HG02588 (cell line): Measurements from ENCODE around the gene ANAPC7.
"Not testable (repeated sequence)": the region's sequence is repeated elsewhere in the genome, so short reads cannot be mapped to it uniquely, and the experiment has no call there.

Experiments used
- ATAC-seq: cut with Tn5 transposase; IDR thresholded peaks from one replicate; pipeline ENCODE4 v1.9.1; 2021; ENCODE audit warnings: mild to moderate bottlenecking, moderate library complexity; ENCODE audit not compliant: unreplicated experiment

Gene ANAPC7

GRCh38 chr12:110378131-110378790, 25.2 kb downstream of the ANAPC7 start:
- not testable (repeated sequence) for ATAC-seq

- ATAC-seq = no peak
Observed at GRCh38 chr12:110373962-110374611, 29.4 kb downstream of the ANAPC7 start.

GRCh38 chr12:110373425-110373824, 30.1 kb downstream of the ANAPC7 start:
- ATAC-seq = no peak

- no peak for ATAC-seq
Observed at GRCh38 chr12:110373025-110373424, 30.5 kb downstream of the ANAPC7 start.

- no peak for ATAC-seq
Observed at GRCh38 chr12:110372056-110372425, 31.5 kb downstream of the ANAPC7 start.

GRCh38 chr12:110371408-110372055, 32.0 kb downstream of the ANAPC7 start:
- peak; percentile 68 for ATAC-seq

GRCh38 chr12:110370732-110371231, 32.7 kb downstream of the ANAPC7 start:
- ATAC-seq = no peak

- ATAC-seq = no peak
Observed at GRCh38 chr12:110369992-110370391, 33.5 kb downstream of the ANAPC7 start.

GRCh38 chr12:110367181-110367864, 36.2 kb downstream of the ANAPC7 start:
- ATAC-seq = no peak

GRCh38 chr12:110366321-110367142, 37.0 kb downstream of the ANAPC7 start:
- no peak for ATAC-seq

GRCh38 chr12:110365489-110366320, 37.8 kb downstream of the ANAPC7 start:
- ATAC-seq = no peak

- ATAC-seq = no peak
Observed at GRCh38 chr12:110361216-110361615, 42.3 kb downstream of the ANAPC7 start.

- ATAC-seq = not testable (repeated sequence)
Observed at GRCh38 chr12:110358384-110359097, 45.0 kb downstream of the ANAPC7 start.

- ATAC-seq = no peak
Observed at GRCh38 chr12:110355073-110355472, 48.4 kb downstream of the ANAPC7 start.

GRCh38 chr12:110354172-110354780, 49.2 kb downstream of the ANAPC7 start:
- no peak for ATAC-seq

- ATAC-seq = no peak
Observed at GRCh38 chr12:110353211-110353965, 50.1 kb downstream of the ANAPC7 start.

- no peak for ATAC-seq
Observed at GRCh38 chr12:110352401-110352800, 51.1 kb downstream of the ANAPC7 start.

- no peak for ATAC-seq
Observed at GRCh38 chr12:110351119-110351518, 52.4 kb downstream of the ANAPC7 start.
